HG02970 (cell line): Measurements from ENCODE around the gene C20orf141.
A peak's percentile ranks its signal among the peaks of the same experiment; 100 is the strongest.

Experiments
- ATAC-seq: cut with Tn5 transposase; IDR thresholded peaks from one replicate; pipeline ENCODE4 v1.9.1; 2021; ENCODE audit warnings: mild to moderate bottlenecking, moderate library complexity, moderate number of reproducible peaks; ENCODE audit not compliant: unreplicated experiment, low FRiP score

C20orf141 gene

GRCh38 chr20:2840967-2841531 is 26.3 kb downstream of the C20orf141 start:
- ATAC-seq: peak; percentile 28

- no peak for ATAC-seq
Observed at GRCh38 chr20:2845607-2846006, 30.8 kb downstream of the C20orf141 start.

GRCh38 chr20:2846698-2847097 is 31.9 kb downstream of the C20orf141 start:
- no peak for ATAC-seq

- no peak for ATAC-seq
Observed at GRCh38 chr20:2847802-2848201, 33.0 kb downstream of the C20orf141 start.

GRCh38 chr20:2849529-2849928 is 34.7 kb downstream of the C20orf141 start:
- no peak for ATAC-seq

GRCh38 chr20:2851086-2851485 is 36.3 kb downstream of the C20orf141 start:
- ATAC-seq: no peak

GRCh38 chr20:2858591-2858990 is 43.8 kb downstream of the C20orf141 start:
- no peak for ATAC-seq

- no peak for ATAC-seq
Observed at GRCh38 chr20:2859330-2860121, 44.7 kb downstream of the C20orf141 start.

GRCh38 chr20:2864626-2865025 is 49.8 kb downstream of the C20orf141 start:
- ATAC-seq: no peak

- ATAC-seq: no peak
Observed at GRCh38 chr20:2865101-2865500, 50.3 kb downstream of the C20orf141 start.
